AG09319 (cell line): ENCODE results near the gene DCUN1D3.
"Not testable (repeated sequence)": the region's sequence is repeated elsewhere in the genome, so short reads cannot be mapped to it uniquely, and the experiment has no call there.

ENCODE experiments used
- DNase-seq: peaks from one replicate; pipeline ENCODE4 v3.0.0-alpha.2; 2010; ENCODE audit warnings: low read depth; ENCODE audit errors: extremely low read depth
- TF ChIP-seq, protein P1 (sequence below): IDR thresholded peaks from 2 replicates; pipeline ENCODE4 v1.5.1; 2011; ENCODE audit warnings: low read depth, mild to moderate bottlenecking, inconsistent platforms, low read length, moderate library complexity

DCUN1D3 gene

DNA sequence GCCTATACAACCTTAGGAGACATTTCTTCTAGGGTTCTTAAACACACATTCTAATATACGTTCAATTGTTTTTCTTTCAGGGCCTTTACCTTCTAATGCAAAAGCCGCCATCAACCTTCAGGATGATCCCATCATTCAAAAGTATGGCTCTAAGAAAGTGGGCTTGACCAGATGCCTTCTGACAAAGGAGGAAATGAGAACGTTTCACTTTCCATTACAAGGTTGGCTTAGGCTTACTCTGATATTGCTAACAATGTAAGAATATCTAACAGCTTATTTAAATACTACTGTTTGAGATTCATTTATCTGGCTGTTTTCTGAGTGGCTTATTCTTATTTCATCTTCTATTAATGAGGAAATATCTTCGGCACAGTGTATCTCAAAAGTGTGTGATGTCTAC lies 78.5 kb downstream of the DCUN1D3 start:
- TF ChIP-seq, protein P1, sequence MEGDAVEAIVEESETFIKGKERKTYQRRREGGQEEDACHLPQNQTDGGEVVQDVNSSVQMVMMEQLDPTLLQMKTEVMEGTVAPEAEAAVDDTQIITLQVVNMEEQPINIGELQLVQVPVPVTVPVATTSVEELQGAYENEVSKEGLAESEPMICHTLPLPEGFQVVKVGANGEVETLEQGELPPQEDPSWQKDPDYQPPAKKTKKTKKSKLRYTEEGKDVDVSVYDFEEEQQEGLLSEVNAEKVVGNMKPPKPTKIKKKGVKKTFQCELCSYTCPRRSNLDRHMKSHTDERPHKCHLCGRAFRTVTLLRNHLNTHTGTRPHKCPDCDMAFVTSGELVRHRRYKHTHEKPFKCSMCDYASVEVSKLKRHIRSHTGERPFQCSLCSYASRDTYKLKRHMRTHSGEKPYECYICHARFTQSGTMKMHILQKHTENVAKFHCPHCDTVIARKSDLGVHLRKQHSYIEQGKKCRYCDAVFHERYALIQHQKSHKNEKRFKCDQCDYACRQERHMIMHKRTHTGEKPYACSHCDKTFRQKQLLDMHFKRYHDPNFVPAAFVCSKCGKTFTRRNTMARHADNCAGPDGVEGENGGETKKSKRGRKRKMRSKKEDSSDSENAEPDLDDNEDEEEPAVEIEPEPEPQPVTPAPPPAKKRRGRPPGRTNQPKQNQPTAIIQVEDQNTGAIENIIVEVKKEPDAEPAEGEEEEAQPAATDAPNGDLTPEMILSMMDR = no peak

DNA sequence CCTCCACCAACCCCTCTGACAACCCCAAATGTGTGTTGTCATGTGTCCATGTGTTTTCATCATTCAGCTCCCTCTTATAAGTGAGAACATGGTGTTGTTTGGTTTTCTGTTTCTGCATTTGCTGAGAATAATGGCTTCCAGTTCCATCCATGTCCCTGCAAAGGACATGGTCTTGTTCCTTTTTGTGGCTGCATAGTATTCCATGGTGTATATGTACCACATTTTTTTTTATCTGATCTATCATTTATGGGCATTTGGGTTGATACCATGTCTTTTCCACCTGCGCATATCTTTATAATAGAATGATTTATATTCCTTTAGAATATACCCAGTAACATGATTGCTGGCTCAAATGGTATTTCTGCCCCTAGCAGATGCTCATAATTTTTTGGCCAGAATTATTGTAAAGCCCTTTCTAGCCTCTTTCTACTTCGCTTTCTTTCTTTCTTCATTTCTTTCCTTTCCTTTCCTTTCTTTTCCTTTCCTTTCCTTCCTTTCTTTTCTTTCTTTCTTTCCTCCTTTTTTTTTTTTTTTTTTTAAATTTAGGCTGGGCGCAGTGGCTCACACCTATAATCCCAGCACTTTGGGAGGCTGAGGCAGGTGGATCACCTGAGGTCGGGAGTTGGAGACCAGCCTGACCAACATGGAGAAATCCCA lies 81.1 kb downstream of the DCUN1D3 start:
- TF ChIP-seq, protein P1 = no peak
- DNase-seq = no peak

More for the DNA sequence above, 78.5 kb downstream of the DCUN1D3 start:
- no peak for DNase-seq

- TF ChIP-seq, protein P1 = no peak
- no peak for DNase-seq
Observed at GRCh38 chr16:20814784-20815183, 85.4 kb downstream of the DCUN1D3 start.

DNA sequence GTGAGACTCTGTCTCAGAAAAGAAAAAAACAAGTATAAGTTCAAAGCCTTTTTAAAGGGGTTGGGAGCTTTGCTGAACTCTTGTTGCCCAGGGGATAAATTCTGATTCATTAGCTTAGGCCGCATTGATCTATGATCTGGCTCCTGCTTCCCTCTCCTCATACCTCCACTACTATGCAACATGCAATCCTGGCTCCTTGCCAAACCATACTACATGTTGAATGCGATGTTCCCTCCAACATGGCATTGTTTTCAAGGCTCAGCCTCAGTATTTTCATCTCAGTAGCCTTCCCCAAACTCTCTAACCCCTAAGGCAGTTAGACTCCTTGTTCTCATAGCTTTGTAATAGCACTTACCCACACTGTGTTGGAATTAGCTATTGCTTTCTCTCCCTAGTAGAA lies 87.6 kb downstream of the DCUN1D3 start:
- DNase-seq = no peak
- TF ChIP-seq, protein P1 = no peak

DNA sequence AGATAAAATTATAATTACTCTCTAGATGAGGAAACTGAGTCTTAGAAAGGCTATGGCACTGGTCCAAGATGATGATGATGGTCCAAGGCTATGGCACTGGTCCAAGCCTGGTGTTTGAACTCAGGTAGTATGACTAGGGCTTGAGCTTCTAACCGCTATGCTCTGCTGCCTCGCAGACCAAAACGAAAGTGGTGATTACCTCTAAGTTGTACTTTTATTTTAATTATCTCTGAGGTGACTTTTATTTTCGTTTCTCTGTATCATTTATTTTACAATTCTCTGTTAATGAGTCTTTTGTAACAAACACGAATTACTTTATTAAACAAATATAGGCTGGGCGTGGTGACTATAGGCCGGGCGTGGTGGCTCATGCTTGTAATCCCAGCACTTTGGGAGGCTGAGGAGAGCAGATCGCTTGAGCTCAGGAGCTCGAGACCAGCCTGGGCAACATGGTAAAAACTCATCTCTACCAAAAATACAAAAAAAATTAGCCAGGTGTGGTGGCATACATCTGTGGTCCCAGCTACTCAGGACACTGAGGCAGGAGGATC lies 88.2 kb downstream of the DCUN1D3 start:
- no peak for DNase-seq
- TF ChIP-seq, protein P1 = no peak

DNA sequence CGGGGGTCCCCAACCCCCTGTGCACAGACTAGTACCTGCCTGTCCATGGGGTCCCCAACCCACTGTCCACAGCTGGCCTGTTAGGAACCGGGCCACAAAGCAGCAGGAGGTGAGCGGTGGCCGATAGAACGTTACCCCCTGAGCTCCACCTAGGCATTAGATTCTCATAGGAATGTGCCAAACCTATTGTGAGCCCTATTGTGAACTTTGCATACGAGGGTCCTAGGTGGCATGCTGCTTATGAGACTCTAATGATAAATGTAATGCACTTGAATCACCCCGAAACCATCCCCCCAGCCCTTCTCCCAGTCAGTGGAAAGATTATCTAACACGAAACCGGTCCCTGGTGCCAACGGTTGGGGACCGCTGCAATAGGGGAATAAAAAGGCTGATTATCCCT lies 92.3 kb downstream of the DCUN1D3 start:
- TF ChIP-seq, protein P1 = no peak
- no peak for DNase-seq

DNA sequence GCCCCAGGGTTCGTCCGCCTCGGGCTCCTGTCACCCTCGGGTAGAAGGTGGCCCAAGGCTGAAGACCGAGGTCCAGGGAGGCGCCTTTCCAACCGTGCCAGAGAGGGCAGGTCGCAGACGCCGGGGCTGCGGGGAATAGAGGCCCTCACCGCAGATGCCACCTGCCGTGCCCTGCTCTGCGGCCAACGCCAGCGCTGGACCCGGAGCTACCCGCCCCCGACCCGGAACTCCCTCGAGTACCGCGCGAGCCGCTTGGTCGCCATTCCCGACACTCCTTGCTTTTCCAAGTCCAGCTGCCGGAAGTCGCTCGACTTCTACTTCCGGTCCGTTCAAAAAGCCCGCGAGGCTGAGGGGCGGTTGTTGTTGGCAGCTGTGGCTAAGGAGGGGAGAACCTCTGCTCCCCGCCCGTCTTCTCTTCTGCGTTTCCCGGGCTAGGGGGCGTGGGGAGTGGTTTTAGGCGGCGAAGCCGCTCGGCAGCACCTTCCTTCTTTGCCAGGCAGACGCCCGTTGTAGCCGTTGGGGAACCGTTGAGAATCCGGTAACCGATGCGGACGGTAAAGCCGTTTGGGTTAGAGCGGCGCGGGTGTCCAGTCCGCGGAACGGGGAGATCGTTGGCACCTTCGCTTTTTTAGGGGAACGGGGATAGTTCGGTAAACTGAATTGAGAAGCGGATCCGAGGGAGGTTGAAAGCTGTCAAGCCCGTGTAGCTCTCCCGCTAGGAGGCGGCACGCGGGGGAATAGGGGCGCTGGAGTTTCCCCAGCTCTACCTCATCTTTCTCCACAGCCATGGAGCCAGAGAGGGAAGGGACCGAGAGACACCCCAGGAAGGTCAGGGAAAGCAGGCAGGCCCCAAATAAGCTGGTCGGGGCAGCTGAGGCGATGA lies 93.7 kb downstream of the DCUN1D3 start, which contains the start of the genes ERI2 and REXO5:
ERI2 (minus strand) TSS at position 305 of the 883 bp plus-strand sequence; CDS start at position 263, 42 bp downstream.
REXO5 (plus strand) TSS at position 360 of the 883 bp plus-strand sequence; CDS start at position 787, 427 bp downstream.
- TF ChIP-seq, protein P1 = peak; percentile 71
- peak; percentile 80 for DNase-seq

DNA sequence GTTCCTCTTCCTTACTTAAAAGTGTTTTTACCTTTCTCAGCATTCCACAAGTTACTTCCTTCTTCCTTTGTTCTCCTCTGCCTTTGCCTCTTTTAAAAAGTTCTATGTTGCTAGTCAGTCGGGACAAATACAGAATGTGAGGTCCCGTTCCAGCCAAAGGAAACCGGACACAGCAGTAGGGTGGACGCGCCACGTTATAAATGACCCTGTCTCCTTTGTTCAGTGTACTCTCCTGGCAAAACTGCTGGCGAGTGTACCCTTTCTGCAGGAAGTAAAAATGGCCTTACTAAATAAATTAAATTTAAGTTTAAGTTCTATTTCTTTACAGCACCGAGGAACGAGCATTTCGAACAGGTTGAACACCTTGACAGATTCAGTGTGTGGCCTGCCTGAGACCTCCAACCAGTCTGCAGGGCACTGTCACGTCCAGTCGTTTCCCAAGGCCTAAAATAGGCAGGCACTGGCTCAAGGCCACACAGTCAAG lies 94.4 kb downstream of the DCUN1D3 start:
- DNase-seq = not testable (repeated sequence)
